Gastrocnemius medialis (tissue), 4 donors: ENCODE results near the gene SMCHD1. TPM values are rescaled to one million over a fixed set of nuclear protein-coding genes. Genes with fewer than 3 reads are reported as not detected.
A peak's percentile ranks its signal among the peaks of the same experiment; 100 is the strongest.

ENCODE experiments used
- ATAC-seq, 2 donors: fragments of 150-250 bp; one replicate each; pipeline ENCODE4 v1.9.1; 2016
- DNase-seq, 2 donors: peaks; one replicate each; pipeline ENCODE4 v3.0.0-alpha.2; 2019
- H3K27ac ChIP-seq, 4 donors: fragments of 200-600 bp; sonication (generic); 1 replicate in 1 of 4; 2 replicates in 3 of 4; pipeline ENCODE4 v1.5.1; 2016 to 2018; ENCODE audit warnings: mild to moderate bottlenecking in 2 of 4, moderate library complexity in 1 of 4
- H3K27me3 ChIP-seq, 3 donors: fragments of 200-600 bp; sonication (generic) in 2 of 3; 1 replicate in 1 of 3; 2 replicates in 2 of 3; pipeline versions ENCODE4 v1.5.1 to v1.6.0; 2016 to 2019; ENCODE audit warnings: mild to moderate bottlenecking in 1 of 3, moderate library complexity in 1 of 3
- H3K36me3 ChIP-seq, 2 donors: fragments of 200-600 bp; sonication (generic) in 1 of 2; one replicate each; pipeline ENCODE4 v1.5.1; 2017 to 2018
- H3K4me1 ChIP-seq, 2 donors: fragments of 200-600 bp; sonication (generic) in 1 of 2; one replicate each; pipeline ENCODE4 v1.5.1; 2016 to 2017; ENCODE audit warnings: mild to moderate bottlenecking in 2 of 2
- H3K4me3 ChIP-seq, 4 donors: fragments of 200-600 bp; sonication (generic) in 3 of 4; 1 replicate in 1 of 4; 2 replicates in 3 of 4; pipeline ENCODE4 v1.5.1; 2016 to 2019; ENCODE audit warnings: mild to moderate bottlenecking in 2 of 4
- H3K9me3 ChIP-seq, 3 donors: fragments of 200-600 bp; sonication (generic) in 2 of 3; 1 replicate in 1 of 3; 2 replicates in 2 of 3; pipeline ENCODE4 v1.5.1; 2016 to 2019
- POLR2A ChIP-seq, 2 donors: fragments of 450-650 bp; IDR thresholded peaks; one replicate each; pipeline ENCODE4 v1.6.1; 2017; ENCODE audit warnings: antibody characterized with exemption in 2 of 2, mild to moderate bottlenecking in 2 of 2, moderate library complexity in 2 of 2
- in situ Hi-C, 4 donors: fragments of 200-750 bp; cut with MboI; loops; one replicate each; pipeline versions ENCODE4 v1.15.0 to v1.8.0; 2017; ENCODE audit warnings: low sequenced_read_pairs in 4 of 4
- intact Hi-C: fragments of 100-400 bp; cut with DNase I; formaldehyde crosslinking; loops from one replicate; pipeline ENCODE4 v1.15.1; 2023; ENCODE audit warnings: low total_unique reads
- total RNA-seq, 4 donors: library from RNA; depleted of rRNA; stranded (reverse); fragments of >200 nt; gene quantifications; one replicate each; pipeline versions ENCODE4 v1.1.0 to v1.2.3, GENCODE V29; 2016
- TF ChIP-seq, protein P1 (sequence below), 5 experiments: fragments of 450-650 bp in 3 of 5; fragments of 200-600 bp in 2 of 5; sonication (generic) in 2 of 5; IDR thresholded peaks in 4 of 5; conservative IDR thresholded peaks in 1 of 5; 1 replicate in 4 of 5; 2 replicates in 1 of 5; pipeline ENCODE4 v1.5.1; 2016 to 2019; ENCODE audit warnings: antibody characterized with exemption in 5 of 5, mild to moderate bottlenecking in 3 of 5, moderate library complexity in 3 of 5

The SMCHD1 gene
- 10 to 100 TPM; 16.2 to 43.6 (median 22.7) TPM for total RNA-seq

DNA sequence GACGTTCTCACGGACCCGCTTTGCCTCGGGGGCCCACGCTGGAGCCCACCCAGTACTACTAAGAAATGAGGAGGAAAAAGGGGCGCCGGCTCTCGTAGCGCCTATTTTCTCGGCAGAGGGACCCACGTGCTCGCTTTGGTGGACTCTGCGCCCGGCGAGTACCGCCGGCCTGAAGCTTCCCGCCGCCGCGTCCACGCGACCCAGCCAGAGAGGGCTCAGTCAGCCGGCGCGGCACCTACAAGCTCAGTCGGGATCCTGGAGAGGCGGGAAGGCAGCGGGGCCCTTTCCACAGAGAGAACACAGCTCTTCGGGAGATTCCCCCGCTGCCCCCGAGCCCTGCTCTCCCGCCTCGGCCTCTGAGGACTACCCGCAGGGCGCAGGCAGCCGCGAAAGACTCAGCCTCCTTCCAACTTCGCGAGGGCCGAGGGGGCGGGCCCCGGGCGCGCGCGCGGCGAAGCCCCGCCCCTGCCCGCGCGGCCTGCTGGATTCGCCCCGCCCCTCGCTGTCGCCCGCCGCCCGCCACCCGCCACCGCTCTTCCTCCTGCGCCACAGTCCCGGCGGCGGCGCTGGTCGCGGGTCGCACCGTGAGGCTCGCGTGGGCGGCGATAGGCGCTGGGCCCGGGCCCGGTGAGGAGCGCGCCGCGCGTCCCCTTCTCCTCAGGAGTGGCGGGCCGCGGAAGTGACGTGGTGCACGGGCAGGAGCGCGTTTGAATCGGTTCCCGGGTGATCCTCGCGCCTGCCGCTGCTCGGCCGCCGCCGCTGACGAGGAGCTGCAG, at the start of gene SMCHD1:
TSS of gene SMCHD1 (plus strand) at position 549 of the 776 bp plus-strand sequence. CDS start 350 bp downstream, outside the sequence.
- in situ Hi-C loops (no loop called here), intact Hi-C loops (loop anchor here (1.0 to 10.0 kb wide), 4 partner anchors 84 to 1841 kb away; partner anchors contain the start of genes METTL4, NDC80 and YES1)
- TF ChIP-seq, protein P1, sequence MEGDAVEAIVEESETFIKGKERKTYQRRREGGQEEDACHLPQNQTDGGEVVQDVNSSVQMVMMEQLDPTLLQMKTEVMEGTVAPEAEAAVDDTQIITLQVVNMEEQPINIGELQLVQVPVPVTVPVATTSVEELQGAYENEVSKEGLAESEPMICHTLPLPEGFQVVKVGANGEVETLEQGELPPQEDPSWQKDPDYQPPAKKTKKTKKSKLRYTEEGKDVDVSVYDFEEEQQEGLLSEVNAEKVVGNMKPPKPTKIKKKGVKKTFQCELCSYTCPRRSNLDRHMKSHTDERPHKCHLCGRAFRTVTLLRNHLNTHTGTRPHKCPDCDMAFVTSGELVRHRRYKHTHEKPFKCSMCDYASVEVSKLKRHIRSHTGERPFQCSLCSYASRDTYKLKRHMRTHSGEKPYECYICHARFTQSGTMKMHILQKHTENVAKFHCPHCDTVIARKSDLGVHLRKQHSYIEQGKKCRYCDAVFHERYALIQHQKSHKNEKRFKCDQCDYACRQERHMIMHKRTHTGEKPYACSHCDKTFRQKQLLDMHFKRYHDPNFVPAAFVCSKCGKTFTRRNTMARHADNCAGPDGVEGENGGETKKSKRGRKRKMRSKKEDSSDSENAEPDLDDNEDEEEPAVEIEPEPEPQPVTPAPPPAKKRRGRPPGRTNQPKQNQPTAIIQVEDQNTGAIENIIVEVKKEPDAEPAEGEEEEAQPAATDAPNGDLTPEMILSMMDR (IDR thresholded peaks at IDR 0.05 in 4 of 5, conservative IDR thresholded peaks at IDR 0.05 in 1 of 5), result peak in 1 of 5 experiments; percentile 23
- TF ChIP-seq POLR2A (IDR thresholded peaks at IDR 0.05), result peak; percentile 89 to 93

DNA sequence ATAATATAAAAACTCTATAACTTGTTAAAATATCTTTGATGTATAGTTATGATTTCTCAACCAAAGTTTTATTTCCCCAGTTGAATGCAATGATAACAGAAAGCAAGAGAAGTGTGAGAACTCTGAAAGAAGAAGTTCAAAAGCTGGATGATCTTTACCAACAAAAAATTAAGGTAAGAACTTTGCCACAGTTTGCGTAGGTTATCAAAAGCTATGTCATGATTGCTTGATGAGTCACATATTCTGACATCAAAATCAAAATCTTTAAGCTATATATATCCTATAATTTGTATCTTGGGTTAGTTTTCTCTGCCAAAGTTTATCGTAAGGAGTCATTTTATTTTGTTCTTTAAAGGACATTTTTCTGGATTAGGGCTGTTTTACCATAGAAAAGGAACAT, 49.2 kb upstream of the SMCHD1 start:
- intact Hi-C loops (no loop called here), in situ Hi-C loops (no loop called here)
- no peaks in the 10 kb centered on the region for H3K9me3 ChIP-seq
- H3K4me3 ChIP-seq, result no peak overlapping the region
- no peak for TF ChIP-seq POLR2A (IDR thresholded peaks at IDR 0.05)
- TF ChIP-seq, protein P1 (IDR thresholded peaks at IDR 0.05 in 4 of 5, conservative IDR thresholded peaks at IDR 0.05 in 1 of 5), result no peak
- no peaks in the 10 kb centered on the region for H3K36me3 ChIP-seq
- no peak for ATAC-seq
- no peaks in the 10 kb centered on the region for H3K4me1 ChIP-seq
- no peak overlapping the region for H3K27ac ChIP-seq
- no peak for DNase-seq
- H3K27me3 ChIP-seq, result no peaks in the 10 kb centered on the region

More for the DNA sequence above, at the start of gene SMCHD1:
- H3K36me3 ChIP-seq, result no peaks in the 10 kb centered on the region
- H3K9me3 ChIP-seq, result no peaks in the 10 kb centered on the region
- peak within 1 kb of the TSS; percentile 93 to 99 (median 96) for H3K27ac ChIP-seq
- DNase-seq (peak; percentile 76 to 84), ATAC-seq (peak; percentile 88 to 89)
- peaks cover 25 to 30% of the 10 kb centered on the region in 2 donors for H3K4me1 ChIP-seq
- no peaks in the 10 kb centered on the region for H3K27me3 ChIP-seq
- peak within 1 kb of the TSS; percentile 91 to 97 (median 93) for H3K4me3 ChIP-seq

DNA sequence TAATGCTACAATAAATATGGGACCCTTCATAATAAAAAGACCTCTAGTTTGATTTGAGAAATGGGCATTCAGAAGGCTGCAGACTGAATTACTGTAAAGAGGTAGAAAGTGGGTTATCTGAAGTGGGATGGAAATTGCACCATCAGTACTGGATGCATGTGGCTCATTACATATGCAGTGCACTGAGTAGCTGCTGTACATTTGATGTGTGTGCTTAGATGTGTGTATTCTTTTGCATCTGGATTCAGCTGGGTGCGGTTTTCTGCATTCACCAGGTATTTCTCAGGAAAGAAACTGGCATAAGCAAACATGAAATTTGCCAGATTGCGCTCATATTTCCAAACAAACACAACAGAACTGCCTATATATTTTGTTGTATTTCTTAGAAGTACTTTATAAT, 45.9 kb upstream of the SMCHD1 start:
- TF ChIP-seq, protein P1 (IDR thresholded peaks at IDR 0.05 in 4 of 5, conservative IDR thresholded peaks at IDR 0.05 in 1 of 5), result no peak
- TF ChIP-seq POLR2A (IDR thresholded peaks at IDR 0.05), result no peak
- Histone ChIP-seq H3K9me3 (no peaks in the 10 kb centered on the region), H3K36me3 (no peaks in the 10 kb centered on the region), H3K27ac (no peak overlapping the region), H3K27me3 (no peaks in the 10 kb centered on the region), H3K4me1 (no peaks in the 10 kb centered on the region), H3K4me3 (no peak overlapping the region)
- DNase-seq (no peak), ATAC-seq (no peak)
- intact Hi-C loops, result no loop called here
- in situ Hi-C loops, result no loop called here

DNA sequence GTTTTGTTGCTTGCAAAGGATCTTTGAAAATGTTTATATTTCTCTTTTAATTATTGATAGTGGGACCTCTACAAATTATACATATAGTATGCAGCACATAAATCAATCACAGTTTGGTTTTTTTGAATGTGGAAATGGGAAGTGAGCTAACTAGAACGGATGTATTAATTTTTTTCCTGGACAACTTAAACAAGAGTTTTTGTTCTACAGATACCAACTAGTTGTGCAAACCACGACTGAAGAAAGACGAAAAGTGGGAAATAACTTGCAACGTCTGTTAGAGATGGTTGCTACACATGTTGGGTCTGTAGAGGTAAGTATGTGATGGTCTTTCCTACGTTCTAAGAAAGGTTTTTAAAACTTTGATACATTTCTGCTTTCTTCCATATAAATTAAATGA, 45.0 kb upstream of the SMCHD1 start:
- intact Hi-C loops, result no loop called here

More for the DNA sequence above, 45.0 kb upstream of the SMCHD1 start:
- H3K9me3 ChIP-seq, result no peaks in the 10 kb centered on the region
- DNase-seq, result no peak
- TF ChIP-seq, protein P1 (IDR thresholded peaks at IDR 0.05 in 4 of 5, conservative IDR thresholded peaks at IDR 0.05 in 1 of 5), result no peak
- no peak for TF ChIP-seq POLR2A (IDR thresholded peaks at IDR 0.05)
- H3K27ac ChIP-seq, result no peak overlapping the region
- H3K4me1 ChIP-seq, result no peaks in the 10 kb centered on the region
- in situ Hi-C loops, result no loop called here
- no peaks in the 10 kb centered on the region for H3K36me3 ChIP-seq
- H3K27me3 ChIP-seq, result no peaks in the 10 kb centered on the region
- H3K4me3 ChIP-seq, result no peak overlapping the region
- no peak for ATAC-seq
